ENCODE measurements around the gene TMEM37. TPM values are rescaled to one million over a fixed set of nuclear protein-coding genes. Genes with fewer than 3 reads are reported as not detected.

The TMEM37 gene
- total and polyA plus RNA-seq, 2 of the 13 experiments (the other 11 are each of a cell fraction or from before 2014, with no cell fraction given), result 37.7 to 115 TPM

GRCh38 chr2:119408221-119408619 lies 23.4 kb upstream of the TMEM37 start (continued):
- TF ChIP-seq ZNF407 (CRISPR knock-in tag; IDR thresholded peaks at IDR 0.05; ENCODE audit: not compliant biosample characterization) (no peak), ZNF552 (CRISPR knock-in tag; IDR thresholded peaks at IDR 0.05; ENCODE audit: borderline replicate concordance) (no peak), KAT8 (CRISPR knock-in tag; IDR thresholded peaks at IDR 0.05) (peak; percentile 0; the same call in 1 of the 2 replicates), MAFF (IDR thresholded peaks at IDR 0.05; ENCODE audit: low read depth, low read length) (peak; percentile 83), ZNF607 (CRISPR knock-in tag; IDR thresholded peaks at IDR 0.05; ENCODE audit: borderline replicate concordance) (no peak), ZNF501 (CRISPR knock-in tag; IDR thresholded peaks at IDR 0.05) (0 out of 2 replicates have a peak, but pooled peaks have one; percentile 41), ZNF720 (CRISPR knock-in tag; IDR thresholded peaks at IDR 0.05) (no peak), NFYB (CRISPR knock-in tag; IDR thresholded peaks at IDR 0.05) (no peak), ZNF264 (CRISPR knock-in tag; IDR thresholded peaks at IDR 0.05) (0 out of 2 replicates have a peak, but pooled peaks have one; percentile 5), SIX1 (CRISPR knock-in tag; IDR thresholded peaks at IDR 0.05; ENCODE audit: borderline replicate concordance) (no peak), GLI4 (CRISPR knock-in tag; IDR thresholded peaks at IDR 0.05; ENCODE audit: borderline replicate concordance) (peak; percentile 47; the same call in 1 of the 2 replicates), ZNF503 (CRISPR knock-in tag; IDR thresholded peaks at IDR 0.05) (no peak), ELF3 (CRISPR knock-in tag; IDR thresholded peaks at IDR 0.05) (peak; percentile 9; the same call in 1 of the 2 replicates), ZFP90 (CRISPR knock-in tag; IDR thresholded peaks at IDR 0.05; ENCODE audit: borderline replicate concordance) (no peak), KAT2B (IDR thresholded peaks at IDR 0.05; ENCODE audit: borderline replicate concordance, low read depth, low read length) (no peak), ZNF33A (CRISPR knock-in tag; IDR thresholded peaks at IDR 0.05; ENCODE audit: borderline replicate concordance) (no peak), TRIM24 (CRISPR knock-in tag; IDR thresholded peaks at IDR 0.05) (no peak), ZFP62 (CRISPR knock-in tag; IDR thresholded peaks at IDR 0.05) (no peak), TAF15 (IDR thresholded peaks at IDR 0.05; ENCODE audit: low read depth, low read length, poor library complexity, severe bottlenecking) (no peak), MYC (CRISPR knock-in tag; IDR thresholded peaks at IDR 0.05; ENCODE audit: borderline replicate concordance) (no peak), ZFP37 (CRISPR knock-in tag; IDR thresholded peaks at IDR 0.05; ENCODE audit: borderline replicate concordance) (no peak)

Data from HepG2 (cell line).